ENCODE data around the gene SRRM1.
"Not testable (repeated sequence)": the region's sequence is repeated elsewhere in the genome, so short reads cannot be mapped to it uniquely, and the experiment has no call there.

The SRRM1 gene

GRCh38 chr1:24696041-24696755, 53.1 kb downstream of the SRRM1 start:
- no peak for DNase-seq

DNA sequence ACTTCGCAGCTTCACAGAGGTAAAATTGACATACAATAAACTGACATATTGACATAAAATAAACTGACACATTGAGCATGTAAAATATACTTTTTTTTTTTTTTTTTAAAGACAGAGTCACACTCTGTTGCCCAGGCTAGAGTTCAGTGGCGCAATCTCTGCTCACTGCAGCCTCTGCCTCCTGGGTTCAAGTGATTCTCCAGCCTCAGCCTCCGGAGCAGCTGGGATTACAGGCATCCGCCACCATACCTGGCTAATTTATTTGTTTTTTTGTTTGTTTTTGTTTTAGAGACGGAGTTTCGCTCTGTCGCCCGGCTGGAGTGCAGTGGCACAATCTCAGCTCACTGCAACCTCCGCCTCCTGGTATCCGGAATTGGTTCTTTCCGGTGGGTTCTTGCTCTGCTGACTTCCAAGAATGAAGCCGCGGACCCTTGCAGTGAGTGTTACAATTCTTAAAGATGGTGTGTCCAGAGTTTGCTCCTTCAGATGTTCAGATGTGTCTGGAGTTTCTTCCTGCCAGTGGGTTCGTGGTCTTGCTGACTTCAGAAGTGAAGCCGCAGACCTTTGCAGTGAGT, 53.7 kb downstream of the SRRM1 start:
- DNase-seq = no peak

GRCh38 chr1:24697453-24698001, 54.4 kb downstream of the SRRM1 start:
- not testable (repeated sequence) for DNase-seq

DNA sequence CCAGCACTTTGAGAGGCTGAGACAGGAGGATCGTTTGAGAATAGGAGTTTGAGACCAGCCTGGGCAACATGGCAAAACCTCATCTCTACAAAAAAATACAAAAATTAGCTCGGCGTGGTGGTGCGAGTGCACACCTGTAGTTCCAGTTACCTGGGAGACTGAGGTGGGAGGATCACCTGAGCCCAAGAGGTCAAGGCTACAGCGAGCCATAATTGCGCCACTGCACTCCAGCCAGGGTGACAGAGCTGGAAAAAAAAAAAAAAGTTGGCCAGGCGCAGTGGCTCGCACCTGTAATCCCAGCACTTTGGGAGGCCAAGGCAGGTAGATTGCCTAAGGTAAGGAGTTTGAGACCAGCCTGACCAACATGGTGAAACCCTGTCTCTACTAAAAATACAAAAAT, 55.2 kb downstream of the SRRM1 start:
- not testable (repeated sequence) for DNase-seq

DNA sequence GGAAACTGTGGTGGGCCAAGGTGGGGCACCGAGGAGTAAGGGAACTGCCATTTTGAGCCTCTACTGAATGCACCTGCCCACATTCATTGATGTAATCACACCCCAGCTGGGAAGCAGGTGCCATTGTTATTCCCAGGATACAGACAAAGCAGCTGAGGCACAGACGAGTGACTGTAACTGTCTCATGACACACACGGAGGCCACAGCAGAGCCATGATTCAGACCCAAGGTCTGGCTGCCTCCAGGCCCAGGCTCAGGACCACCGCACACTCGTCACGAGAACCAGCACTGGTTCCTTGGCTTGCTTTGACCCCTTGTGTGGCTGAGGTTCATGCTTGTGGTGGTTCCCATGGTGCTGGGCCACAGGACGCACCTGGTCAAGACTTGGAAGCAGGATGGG, 56.5 kb downstream of the SRRM1 start:
- no peak for DNase-seq

- DNase-seq = no peak
Observed at GRCh38 chr1:24702511-24703293, 59.6 kb downstream of the SRRM1 start.

DNA sequence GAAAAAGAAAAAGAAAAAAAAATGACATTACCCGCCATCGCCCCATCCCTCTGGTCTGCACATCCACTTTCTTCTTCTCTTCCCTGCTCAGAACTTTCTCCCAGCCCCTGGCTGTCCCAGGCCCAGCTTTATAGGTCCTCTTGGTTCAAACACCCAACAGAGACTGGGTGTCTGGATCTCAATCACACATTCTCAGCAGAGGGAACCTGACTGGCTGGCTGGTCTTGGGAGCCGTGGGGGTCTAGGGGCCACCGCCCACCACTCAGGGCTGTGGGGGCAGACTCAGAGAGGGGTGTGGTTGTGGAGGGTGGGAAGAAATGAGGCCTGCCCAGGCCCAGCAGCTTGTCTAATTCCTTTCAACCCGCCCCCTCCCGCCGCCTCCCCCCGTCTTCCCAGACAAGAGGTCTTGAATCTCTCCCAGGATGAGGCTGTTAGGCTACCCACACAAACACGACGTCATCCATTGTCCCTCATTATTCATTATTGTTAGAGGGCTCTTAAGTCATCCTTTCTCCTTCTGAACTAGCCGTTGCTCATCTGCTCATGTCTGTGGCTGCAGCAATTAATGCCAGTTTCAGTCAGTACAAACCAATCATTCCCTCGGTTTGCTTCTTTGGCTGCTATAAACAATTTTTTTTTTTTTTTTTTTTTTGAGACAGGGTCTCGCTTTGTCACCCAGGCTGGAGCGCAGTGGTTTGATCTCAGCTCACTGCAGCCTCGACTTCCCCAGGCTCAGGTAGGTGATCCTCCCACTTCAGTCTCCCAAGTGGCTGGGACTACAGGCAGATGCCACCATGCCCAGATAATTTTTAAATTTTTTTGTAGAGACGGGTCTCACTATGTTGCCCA, 61.5 kb downstream of the SRRM1 start:
- DNase-seq = no peak

GRCh38 chr1:24705260-24706073, 62.4 kb downstream of the SRRM1 start:
- DNase-seq = no peak

GRCh38 chr1:24706074-24706389, 62.9 kb downstream of the SRRM1 start:
- DNase-seq = not testable (repeated sequence)

DNA sequence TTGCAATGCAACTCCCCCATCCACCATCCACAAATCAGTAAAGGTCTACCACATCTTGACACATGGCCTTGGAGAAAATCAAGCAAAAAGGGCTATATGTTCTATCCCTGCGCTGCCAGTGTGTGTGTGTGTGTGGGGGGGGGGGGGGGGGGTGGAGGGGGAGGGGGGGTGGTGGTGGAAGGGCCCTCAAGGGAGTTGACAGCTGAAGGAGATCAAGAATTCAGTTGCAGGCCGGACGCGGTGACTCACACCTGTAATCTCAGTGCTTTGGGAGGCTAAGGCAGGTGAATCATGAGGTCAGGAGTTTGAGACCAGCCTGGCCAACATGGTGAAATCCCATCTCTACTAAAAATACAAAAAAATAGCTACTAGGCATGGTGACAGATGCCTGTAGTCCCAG, 64.6 kb downstream of the SRRM1 start:
- DNase-seq = no peak

GRCh38 chr1:24708938-24709337, 65.8 kb downstream of the SRRM1 start:
- DNase-seq = no peak

GRCh38 chr1:24709791-24710441, 66.8 kb downstream of the SRRM1 start:
- no peak for DNase-seq

- no peak for DNase-seq
Observed at GRCh38 chr1:24711329-24711728, 68.2 kb downstream of the SRRM1 start.

DNA sequence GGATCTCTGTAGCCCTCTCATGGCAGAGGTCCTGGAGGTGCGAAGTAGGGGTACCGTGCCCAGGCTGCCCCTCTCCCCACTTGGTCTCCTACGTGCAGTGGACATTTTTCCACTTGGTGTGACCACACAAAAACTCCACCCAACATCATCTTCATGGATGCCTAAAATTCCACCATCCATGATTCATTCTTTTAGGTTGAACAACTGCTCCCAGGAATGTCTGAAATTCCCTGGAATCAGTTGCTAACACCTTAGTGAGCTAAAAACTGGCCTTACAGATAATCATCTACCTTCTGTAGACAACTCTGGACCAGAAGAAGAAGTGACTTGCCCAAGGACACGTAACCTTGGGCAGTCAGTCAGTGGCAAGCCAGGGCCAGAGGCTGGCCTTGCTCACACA, 70.1 kb downstream of the SRRM1 start:
- no peak for DNase-seq

- DNase-seq = no peak
Observed at GRCh38 chr1:24713736-24714135, 70.6 kb downstream of the SRRM1 start.

GRCh38 chr1:24714859-24715520, 71.9 kb downstream of the SRRM1 start:
- no peak for DNase-seq

DNA sequence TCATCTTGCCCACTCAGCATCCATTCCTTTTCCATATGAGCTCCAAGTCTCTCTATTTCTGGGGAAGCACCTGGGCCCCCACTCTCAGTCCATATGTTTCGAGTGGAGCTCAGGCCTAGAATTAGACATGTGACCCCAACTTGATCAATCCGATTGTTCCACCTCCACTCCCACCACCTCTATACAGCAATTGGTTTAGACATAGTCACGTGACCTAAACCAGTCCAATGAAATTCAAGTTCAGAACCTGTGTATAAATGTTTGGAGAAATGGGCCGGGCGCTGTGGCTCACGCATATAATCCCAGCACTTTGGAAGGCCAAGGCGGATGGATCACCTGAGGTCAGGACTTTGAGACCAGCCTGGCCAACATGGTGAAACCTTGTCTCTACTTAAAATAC, 72.6 kb downstream of the SRRM1 start:
- no peak for DNase-seq

GRCh38 chr1:24717887-24718650, 75.0 kb downstream of the SRRM1 start:
- DNase-seq = no peak

DNA sequence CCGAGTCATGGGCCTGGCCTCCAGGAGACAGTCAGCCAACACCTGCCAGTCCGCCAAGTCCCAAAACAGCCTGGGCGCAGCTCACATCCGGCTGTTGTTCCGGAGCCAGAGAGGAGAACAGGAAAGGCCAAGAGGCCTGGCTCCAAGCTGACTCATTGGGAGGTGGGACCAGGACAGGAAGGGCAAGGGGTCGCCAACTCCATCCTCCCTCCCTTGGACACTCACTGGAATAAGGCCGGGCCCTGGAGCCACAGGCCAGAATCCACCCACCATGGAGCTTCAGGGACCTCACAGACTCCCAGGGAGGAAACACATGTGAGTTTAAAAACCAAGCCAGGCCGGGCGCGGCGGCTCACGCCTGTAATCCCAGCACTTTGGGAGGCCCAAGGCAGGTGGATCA, 77.0 kb downstream of the SRRM1 start:
- DNase-seq = no peak

- DNase-seq = no peak
Observed at GRCh38 chr1:24721533-24721932, 78.4 kb downstream of the SRRM1 start.
